Activated T-helper 17 cell treated with anti-CD3 and anti-CD28 coated beads, Interleukin-2, amount 50 U/mL, for 72 hours (primary cell): ENCODE data around the gene WWC1. TPM values are rescaled to one million over a fixed set of nuclear protein-coding genes. Genes with fewer than 3 reads are reported as not detected.
A peak's percentile ranks its signal among the peaks of the same experiment; 100 is the strongest.
"Not testable (repeated sequence)": the region's sequence is repeated elsewhere in the genome, so short reads cannot be mapped to it uniquely, and the experiment has no call there.

Source experiments
- ATAC-seq: fragments of 150-1000 bp; cut with Tn5 transposase; replicated peaks from 2 replicates; pipeline ENCODE4 v1.10.0; 2021; ENCODE audit warnings: mild to moderate bottlenecking, moderate library complexity
- H3K27ac Mint-ChIP-seq: one replicate; pipeline ENCODE4 v1.8.0; 2022; ENCODE audit warnings: mixed read lengths
- H3K27me3 Mint-ChIP-seq: one replicate; pipeline ENCODE4 v1.8.0; 2022; ENCODE audit warnings: mixed read lengths
- H3K36me3 Mint-ChIP-seq: one replicate; pipeline ENCODE4 v1.8.0; 2022; ENCODE audit warnings: low read depth, mild to moderate bottlenecking, mixed read lengths
- H3K4me1 Mint-ChIP-seq: one replicate; pipeline ENCODE4 v1.8.0; 2022; ENCODE audit warnings: mixed read lengths
- H3K4me3 Mint-ChIP-seq: one replicate; pipeline ENCODE4 v1.8.0; 2022; ENCODE audit warnings: mild to moderate bottlenecking, mixed read lengths
- H3K9me3 Mint-ChIP-seq: one replicate; pipeline ENCODE4 v1.8.0; 2022; ENCODE audit warnings: mixed read lengths
- total RNA-seq, 2 donors: library from RNA; stranded (reverse); gene quantifications; one replicate each; pipeline ENCODE4 v1.2.3, GENCODE V29; 2022

Gene WWC1
- total RNA-seq, 2 donors from 2014 or later = 1.3 to 1.9 TPM

- no peaks in the 10 kb centered on the region for H3K9me3 Mint-ChIP-seq
- ATAC-seq = no peak
Measured at GRCh38 chr5:168327994-168328393, 36.5 kb downstream of the WWC1 start.

GRCh38 chr5:168328814-168329213 lies 37.4 kb downstream of the WWC1 start:
- no peak overlapping the region for H3K27ac Mint-ChIP-seq
- no peaks in the 10 kb centered on the region for H3K36me3 Mint-ChIP-seq
- H3K27me3 Mint-ChIP-seq = no peaks in the 10 kb centered on the region
- H3K4me3 Mint-ChIP-seq = no peak overlapping the region
- no peaks in the 10 kb centered on the region for H3K4me1 Mint-ChIP-seq
- H3K9me3 Mint-ChIP-seq = no peaks in the 10 kb centered on the region
- ATAC-seq = no peak

More at GRCh38 chr5:168327994-168328393, 36.5 kb downstream of the WWC1 start:
- Mint-ChIP-seq H3K36me3 (no peaks in the 10 kb centered on the region), H3K27me3 (no peaks in the 10 kb centered on the region), H3K27ac (no peak overlapping the region), H3K4me3 (no peak overlapping the region), H3K4me1 (no peaks in the 10 kb centered on the region)

- Mint-ChIP-seq H3K27ac (no peak overlapping the region), H3K4me1 (no peaks in the 10 kb centered on the region), H3K9me3 (no peaks in the 10 kb centered on the region), H3K27me3 (no peaks in the 10 kb centered on the region), H3K4me3 (no peak overlapping the region), H3K36me3 (no peaks in the 10 kb centered on the region)
- no peak for ATAC-seq
Measured at GRCh38 chr5:168329302-168329701, 37.9 kb downstream of the WWC1 start.

GRCh38 chr5:168332042-168332441 lies 40.6 kb downstream of the WWC1 start:
- no peak overlapping the region for H3K4me3 Mint-ChIP-seq
- H3K4me1 Mint-ChIP-seq = no peaks in the 10 kb centered on the region
- ATAC-seq = peak; percentile 28
- no peaks in the 10 kb centered on the region for H3K27me3 Mint-ChIP-seq
- no peaks in the 10 kb centered on the region for H3K9me3 Mint-ChIP-seq
- H3K36me3 Mint-ChIP-seq = no peaks in the 10 kb centered on the region
- H3K27ac Mint-ChIP-seq = no peak overlapping the region

GRCh38 chr5:168334280-168334679 lies 42.8 kb downstream of the WWC1 start:
- H3K27me3 Mint-ChIP-seq = peaks cover 3% of the 10 kb centered on the region
- no peaks in the 10 kb centered on the region for H3K36me3 Mint-ChIP-seq
- H3K4me1 Mint-ChIP-seq = no peaks in the 10 kb centered on the region
- H3K4me3 Mint-ChIP-seq = no peak overlapping the region
- H3K9me3 Mint-ChIP-seq = no peaks in the 10 kb centered on the region
- H3K27ac Mint-ChIP-seq = no peak overlapping the region
- no peak for ATAC-seq

GRCh38 chr5:168334695-168335094 lies 43.2 kb downstream of the WWC1 start:
- no peaks in the 10 kb centered on the region for H3K36me3 Mint-ChIP-seq
- H3K27me3 Mint-ChIP-seq = peaks cover 3% of the 10 kb centered on the region
- H3K4me1 Mint-ChIP-seq = no peaks in the 10 kb centered on the region
- H3K9me3 Mint-ChIP-seq = no peaks in the 10 kb centered on the region
- H3K4me3 Mint-ChIP-seq = no peak overlapping the region
- no peak overlapping the region for H3K27ac Mint-ChIP-seq
- ATAC-seq = no peak

GRCh38 chr5:168337361-168337760 lies 45.9 kb downstream of the WWC1 start:
- no peaks in the 10 kb centered on the region for H3K4me1 Mint-ChIP-seq

GRCh38 chr5:168339109-168339771 lies 47.8 kb downstream of the WWC1 start:
- Mint-ChIP-seq H3K9me3 (no peaks in the 10 kb centered on the region), H3K4me3 (no peak overlapping the region), H3K4me1 (peaks cover 3% of the 10 kb centered on the region), H3K27me3 (peaks cover 3% of the 10 kb centered on the region), H3K27ac (no peak overlapping the region), H3K36me3 (no peaks in the 10 kb centered on the region)
- no peak for ATAC-seq

More at GRCh38 chr5:168337361-168337760, 45.9 kb downstream of the WWC1 start:
- H3K27me3 Mint-ChIP-seq = peaks cover 3% of the 10 kb centered on the region
- no peaks in the 10 kb centered on the region for H3K9me3 Mint-ChIP-seq
- ATAC-seq = no peak
- no peak overlapping the region for H3K4me3 Mint-ChIP-seq
- no peaks in the 10 kb centered on the region for H3K36me3 Mint-ChIP-seq
- H3K27ac Mint-ChIP-seq = no peak overlapping the region

GRCh38 chr5:168339772-168340140 lies 48.3 kb downstream of the WWC1 start:
- H3K4me3 Mint-ChIP-seq, H3K4me1 Mint-ChIP-seq, H3K27me3 Mint-ChIP-seq, H3K36me3 Mint-ChIP-seq, H3K9me3 Mint-ChIP-seq, H3K27ac Mint-ChIP-seq, ATAC-seq: not testable (repeated sequence)

GRCh38 chr5:168340487-168340886 lies 49.0 kb downstream of the WWC1 start:
- H3K36me3 Mint-ChIP-seq = no peaks in the 10 kb centered on the region
- H3K4me3 Mint-ChIP-seq = no peak overlapping the region
- no peaks in the 10 kb centered on the region for H3K9me3 Mint-ChIP-seq
- H3K27ac Mint-ChIP-seq = no peak overlapping the region
- peaks cover 3% of the 10 kb centered on the region for H3K27me3 Mint-ChIP-seq
- no peak for ATAC-seq
- peaks cover 3% of the 10 kb centered on the region for H3K4me1 Mint-ChIP-seq

- Mint-ChIP-seq H3K36me3 (no peaks in the 10 kb centered on the region), H3K4me1 (peaks cover 3% of the 10 kb centered on the region), H3K4me3 (no peak overlapping the region), H3K27me3 (peaks cover 3% of the 10 kb centered on the region), H3K9me3 (no peaks in the 10 kb centered on the region), H3K27ac (no peak overlapping the region)
- ATAC-seq = no peak
Measured at GRCh38 chr5:168341178-168341577, 49.7 kb downstream of the WWC1 start.

GRCh38 chr5:168342151-168342825 lies 50.8 kb downstream of the WWC1 start:
- no peaks in the 10 kb centered on the region for H3K36me3 Mint-ChIP-seq
- H3K4me3 Mint-ChIP-seq = no peak overlapping the region
- no peak overlapping the region for H3K27ac Mint-ChIP-seq
- H3K27me3 Mint-ChIP-seq = peaks cover 3% of the 10 kb centered on the region
- ATAC-seq = no peak
- peaks cover 3% of the 10 kb centered on the region for H3K4me1 Mint-ChIP-seq
- H3K9me3 Mint-ChIP-seq = no peaks in the 10 kb centered on the region

- H3K4me1 Mint-ChIP-seq = peaks cover 3% of the 10 kb centered on the region
- H3K4me3 Mint-ChIP-seq = no peak overlapping the region
- H3K27me3 Mint-ChIP-seq = no peaks in the 10 kb centered on the region
- no peak for ATAC-seq
- no peaks in the 10 kb centered on the region for H3K9me3 Mint-ChIP-seq
- no peaks in the 10 kb centered on the region for H3K36me3 Mint-ChIP-seq
- no peak overlapping the region for H3K27ac Mint-ChIP-seq
Measured at GRCh38 chr5:168342985-168343384, 51.5 kb downstream of the WWC1 start.

- Mint-ChIP-seq H3K27ac (no peak overlapping the region), H3K4me3 (no peak overlapping the region), H3K27me3 (no peaks in the 10 kb centered on the region), H3K9me3 (no peaks in the 10 kb centered on the region), H3K36me3 (no peaks in the 10 kb centered on the region), H3K4me1 (peaks cover 3% of the 10 kb centered on the region)
- no peak for ATAC-seq
Measured at GRCh38 chr5:168346417-168346816, 55.0 kb downstream of the WWC1 start.

GRCh38 chr5:168347368-168348083 lies 56.1 kb downstream of the WWC1 start:
- Mint-ChIP-seq H3K9me3 (no peaks in the 10 kb centered on the region), H3K36me3 (no peaks in the 10 kb centered on the region), H3K27me3 (no peaks in the 10 kb centered on the region), H3K27ac (no peak overlapping the region), H3K4me1 (peaks cover 3% of the 10 kb centered on the region), H3K4me3 (no peak overlapping the region)
- ATAC-seq = no peak
